Activated naive CD8-positive, alpha-beta T cell treated with anti-CD3 and anti-CD28 coated beads, Interleukin-2, amount 50 U/mL, for 16 hours (primary cell): ENCODE data around the gene PALD1.
A peak's percentile ranks its signal among the peaks of the same experiment; 100 is the strongest.

ENCODE experiments used
- DNase-seq: peaks from one replicate; pipeline ENCODE4 v3.0.0-alpha.2; 2020; ENCODE audit warnings: low read depth, low spot score

Gene PALD1

DNA sequence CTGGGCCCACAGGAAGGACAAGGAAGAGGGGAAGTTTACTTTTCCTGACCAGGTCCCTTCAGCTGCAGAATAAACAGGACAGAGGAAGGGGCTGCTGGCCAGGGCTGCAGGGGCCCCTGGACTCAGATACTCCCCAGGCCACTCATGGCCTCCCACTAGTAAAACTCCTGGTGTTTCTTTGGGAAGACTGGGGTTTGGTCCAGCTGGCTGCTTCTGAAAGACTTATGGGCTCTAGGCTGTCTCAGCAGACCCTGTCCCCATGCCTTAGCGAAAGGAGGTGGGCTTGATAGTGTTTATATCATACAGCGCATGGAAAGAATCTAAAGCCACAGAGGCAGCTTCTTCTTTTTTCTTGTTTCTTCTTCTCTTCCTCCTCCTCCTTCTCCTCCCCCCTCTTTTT, 56.4 kb downstream of the PALD1 start:
- no peak for DNase-seq

DNA sequence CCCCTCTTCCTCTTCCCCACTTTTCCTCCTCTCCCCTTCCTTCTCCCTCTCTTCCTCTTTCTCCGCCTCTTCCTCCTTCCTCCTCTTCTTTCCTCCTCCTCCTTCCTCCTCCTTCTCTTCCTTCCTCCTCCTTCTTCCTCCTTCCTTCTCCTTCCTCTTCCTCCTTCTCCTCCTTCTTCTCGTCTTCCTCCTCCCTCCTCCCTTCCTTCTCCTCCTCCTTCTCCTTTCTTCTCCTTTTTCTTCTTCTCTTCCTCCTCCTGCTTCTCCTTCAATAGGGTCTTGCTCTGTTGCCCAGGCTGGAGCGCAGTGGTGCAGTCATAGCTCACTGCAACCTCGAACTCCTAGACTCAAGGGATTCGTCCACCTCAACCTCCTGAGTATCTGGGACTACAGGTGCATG, 56.9 kb downstream of the PALD1 start:
- no peak for DNase-seq

DNA sequence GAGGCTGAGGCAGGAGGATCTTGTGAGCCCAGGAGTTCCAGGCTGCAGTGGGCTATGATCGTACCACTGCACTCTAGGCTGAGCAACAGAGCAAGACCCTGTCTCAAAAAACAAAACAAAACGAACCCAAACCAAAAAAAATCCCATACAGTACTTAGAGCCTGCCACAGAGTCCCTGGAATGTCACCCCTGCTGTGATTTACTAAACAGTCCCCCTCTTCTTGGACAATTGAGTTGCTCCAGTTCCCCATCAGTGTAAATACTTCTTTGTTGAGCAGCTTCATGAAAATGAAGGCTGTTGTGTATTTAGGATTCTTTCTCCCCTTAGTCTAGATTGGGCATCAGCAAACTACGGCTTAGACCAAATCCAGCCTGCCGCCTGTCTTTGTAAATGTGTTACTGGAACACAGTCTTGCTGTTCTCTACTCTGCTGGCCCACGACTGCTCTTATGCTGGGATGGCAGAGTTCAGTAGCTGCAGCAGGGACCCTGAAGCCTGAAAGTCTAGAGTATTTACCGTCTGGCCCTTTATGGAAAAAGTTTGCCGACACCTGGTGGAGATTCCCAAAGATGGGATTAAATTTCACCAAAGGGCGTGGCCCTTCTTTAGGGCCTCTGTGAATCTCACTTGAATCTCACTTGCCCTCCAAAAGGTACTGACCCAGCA, 57.8 kb downstream of the PALD1 start:
- no peak for DNase-seq

- no peak for DNase-seq
These were observed 59.0 kb downstream of the PALD1 start for GRCh38 chr10:70537398-70538194.

- no peak for DNase-seq
These were observed 59.6 kb downstream of the PALD1 start for GRCh38 chr10:70538195-70538520.

DNA sequence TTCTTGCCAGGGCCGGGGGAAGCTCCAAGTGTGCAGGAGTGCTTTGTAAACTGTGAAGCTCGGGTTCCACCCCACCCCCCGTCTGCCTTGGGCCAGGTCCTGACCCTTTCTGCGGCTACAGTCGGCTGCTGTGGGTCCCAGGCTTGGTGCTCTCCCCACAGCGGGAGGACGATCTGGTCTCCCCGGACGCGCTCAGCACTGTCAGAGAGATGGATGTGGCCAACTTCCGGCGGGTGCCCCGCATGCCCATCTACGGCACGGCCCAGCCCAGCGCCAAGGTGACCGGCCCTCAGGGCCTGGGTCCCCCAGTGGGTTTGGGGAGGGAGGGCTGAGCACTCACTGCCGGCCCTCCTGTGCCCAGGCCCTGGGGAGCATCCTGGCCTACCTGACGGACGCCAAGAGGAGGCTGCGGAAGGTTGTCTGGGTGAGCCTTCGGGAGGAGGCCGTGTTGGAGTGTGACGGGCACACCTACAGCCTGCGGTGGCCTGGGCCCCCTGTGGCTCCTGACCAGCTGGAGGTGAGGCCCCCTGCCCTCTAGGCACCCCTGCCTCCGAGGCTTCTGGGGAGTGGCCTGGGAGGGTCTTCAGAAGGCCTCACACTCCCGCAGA, 60.3 kb downstream of the PALD1 start:
- no peak for DNase-seq

- no peak for DNase-seq
These were observed 60.9 kb downstream of the PALD1 start for GRCh38 chr10:70539471-70539870.

DNA sequence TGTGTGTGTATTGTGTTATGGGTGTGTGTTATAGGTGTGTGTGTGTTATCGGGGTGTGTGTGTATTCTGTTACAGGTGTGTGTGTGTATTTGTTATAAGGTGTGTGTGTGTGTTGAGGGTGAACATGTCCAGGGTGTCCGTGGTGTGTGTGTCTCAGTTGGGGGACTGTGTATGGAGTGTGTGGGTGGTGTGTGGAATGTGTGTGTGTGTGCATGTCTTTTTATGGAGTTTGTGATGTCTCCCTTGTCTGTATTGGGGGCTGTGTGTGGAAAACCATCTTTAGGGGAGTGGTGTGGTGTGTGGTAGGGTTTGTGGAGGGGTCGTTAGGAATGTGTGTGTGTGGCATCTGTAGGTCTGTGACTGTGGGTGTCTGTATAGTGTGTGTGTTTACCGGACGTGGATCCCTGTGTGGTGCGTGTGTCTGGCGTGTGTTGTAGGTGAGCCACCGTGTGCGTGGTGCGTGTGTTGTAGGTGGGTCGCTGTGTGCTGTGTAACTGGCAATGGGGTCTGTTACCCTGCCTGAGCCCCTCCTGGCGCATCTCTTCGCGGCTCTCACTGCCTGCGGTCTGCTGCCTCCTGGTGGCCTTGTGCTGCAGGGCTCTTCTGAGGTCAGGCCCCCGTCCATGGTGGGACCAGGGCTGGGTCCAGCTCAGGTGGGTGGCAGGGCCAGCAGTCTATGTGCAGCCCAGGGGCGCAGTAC, 61.7 kb downstream of the PALD1 start:
- DNase-seq: no peak

- no peak for DNase-seq
These were observed 62.3 kb downstream of the PALD1 start for GRCh38 chr10:70540789-70541360.

DNA sequence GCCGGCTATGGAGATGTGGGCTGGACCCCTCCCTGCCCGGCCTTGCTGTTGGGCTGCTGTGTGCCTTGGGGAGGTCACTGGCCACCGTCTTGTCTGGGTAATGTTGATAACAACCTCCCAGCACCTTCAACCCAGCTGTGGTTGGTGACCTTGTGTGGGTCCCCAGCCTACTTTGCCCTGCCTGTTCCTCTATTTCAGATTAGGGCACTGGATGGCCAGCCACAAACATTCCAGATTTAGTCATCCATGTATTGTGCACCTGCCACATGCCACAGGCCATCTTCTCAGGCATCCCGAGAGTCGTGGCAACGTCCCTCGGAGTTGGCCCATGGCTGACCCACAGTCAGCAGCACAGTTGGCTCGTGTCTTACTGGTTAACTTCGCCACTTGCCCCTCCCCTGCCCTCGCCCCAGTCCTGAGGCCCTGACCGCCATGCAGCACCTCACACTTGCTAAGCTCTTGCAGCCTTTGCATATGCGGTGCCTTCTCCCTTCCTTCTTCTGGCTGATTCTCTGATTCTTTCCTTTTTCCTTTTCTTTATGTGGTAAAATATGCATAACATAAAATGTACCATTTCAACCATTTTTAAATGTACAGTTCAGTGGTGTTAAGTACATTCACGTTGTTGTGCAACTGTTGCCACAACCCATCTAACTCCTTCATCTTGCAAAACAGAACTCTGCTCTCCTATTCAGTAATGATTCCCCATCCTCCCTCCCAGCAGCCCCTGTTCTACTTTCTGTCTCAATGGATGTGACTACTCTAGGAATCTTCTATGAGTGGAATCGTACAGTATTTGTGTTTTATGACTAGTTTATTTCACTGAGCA, 63.4 kb downstream of the PALD1 start:
- no peak for DNase-seq

- DNase-seq: no peak
These were observed 64.0 kb downstream of the PALD1 start for GRCh38 chr10:70542565-70542938.

DNA sequence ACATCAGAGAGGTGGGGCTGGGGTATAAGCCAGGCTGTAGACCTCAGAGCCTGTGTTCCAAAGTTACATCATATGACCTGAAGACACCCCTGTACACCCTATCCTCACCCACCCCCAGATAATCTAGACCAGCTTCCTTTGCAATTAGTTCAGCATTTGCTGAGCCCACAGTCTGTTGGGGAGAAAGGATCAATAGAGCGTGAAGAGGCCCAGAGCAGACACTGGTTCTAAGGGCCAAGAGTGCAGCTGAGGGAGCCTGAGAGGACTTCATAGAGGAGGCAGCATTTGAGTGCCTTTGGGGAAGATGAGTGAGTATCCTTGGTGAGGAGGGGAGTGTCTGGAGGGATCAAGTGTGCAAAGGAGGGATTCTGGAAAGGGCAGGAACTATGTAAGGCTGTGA, 65.3 kb downstream of the PALD1 start:
- no peak for DNase-seq

- no peak for DNase-seq
These were observed 66.1 kb downstream of the PALD1 start for GRCh38 chr10:70544431-70545340.

DNA sequence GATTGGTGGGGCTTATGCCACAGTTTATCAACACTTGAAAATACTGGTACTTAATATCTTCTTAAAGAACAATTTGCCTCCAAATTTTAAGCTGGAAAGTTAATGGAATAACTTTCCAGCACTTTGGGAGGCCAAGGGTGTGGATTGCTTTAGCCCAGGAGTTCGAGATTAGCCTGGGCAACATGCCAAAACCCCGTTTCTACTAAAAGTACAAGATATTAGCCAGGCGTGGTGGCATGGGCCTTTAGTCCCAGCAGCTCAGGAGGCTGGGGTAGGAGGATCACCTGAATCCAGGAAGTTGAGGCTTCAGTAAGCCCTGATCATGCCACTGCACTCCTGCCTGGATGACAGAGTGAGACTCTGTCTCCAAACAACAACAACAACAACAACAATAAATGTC, 68.0 kb downstream of the PALD1 start:
- DNase-seq: no peak

DNA sequence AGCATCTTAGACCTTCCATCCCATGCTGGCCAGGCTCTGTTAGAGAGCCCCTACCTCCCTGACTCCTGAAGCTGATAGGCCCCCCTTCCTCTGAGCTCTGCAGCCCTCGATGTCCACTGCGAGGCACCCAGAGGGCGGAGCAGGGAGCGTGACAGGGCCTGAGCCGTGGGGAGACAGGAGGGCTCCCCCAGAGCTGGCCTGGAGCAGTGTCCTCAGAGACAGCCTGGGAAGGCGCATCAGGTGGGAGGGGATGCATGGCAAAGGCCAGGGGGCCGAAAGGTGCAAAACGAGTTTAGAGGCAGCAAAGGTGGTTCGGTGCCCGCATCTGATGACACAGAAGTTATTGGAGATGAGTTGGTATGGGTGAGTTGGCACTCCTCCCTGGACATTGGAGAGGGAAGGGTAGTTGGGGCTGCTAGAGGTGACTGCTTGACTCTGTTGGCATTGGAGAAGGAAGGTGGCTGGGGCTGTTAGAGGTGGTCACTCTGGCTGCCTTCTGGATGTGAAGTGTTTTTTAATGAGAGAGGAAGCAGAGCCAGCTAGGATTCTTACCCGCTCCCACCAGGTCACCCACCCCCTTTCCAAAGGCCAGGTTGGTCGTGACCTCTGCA, 70.9 kb downstream of the PALD1 start:
- DNase-seq: no peak

DNA sequence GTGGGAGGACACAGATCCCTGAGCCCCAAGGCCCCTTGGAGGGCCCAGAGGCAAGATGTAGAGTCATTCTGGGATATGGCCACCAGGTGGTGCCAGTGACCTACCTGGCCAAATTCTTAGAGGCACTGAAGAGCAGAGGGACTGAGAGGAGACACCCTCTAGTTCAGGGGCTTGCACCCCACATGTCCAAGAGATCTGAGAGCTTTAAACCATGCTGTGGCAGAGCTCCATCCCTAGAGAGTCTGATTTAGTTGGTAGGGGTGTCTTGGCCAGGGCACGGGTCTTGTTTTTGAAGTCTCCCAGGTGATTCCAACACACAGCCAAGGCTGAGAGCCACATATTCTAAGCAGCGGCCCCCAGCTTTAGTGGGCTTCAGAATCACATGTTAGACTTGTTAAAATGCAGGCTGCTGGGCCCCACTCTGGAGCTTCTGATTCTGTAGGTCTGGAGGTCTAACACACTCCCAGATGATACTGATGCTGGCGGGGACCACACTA, 71.4 kb downstream of the PALD1 start:
- peak; percentile 56 for DNase-seq

DNA sequence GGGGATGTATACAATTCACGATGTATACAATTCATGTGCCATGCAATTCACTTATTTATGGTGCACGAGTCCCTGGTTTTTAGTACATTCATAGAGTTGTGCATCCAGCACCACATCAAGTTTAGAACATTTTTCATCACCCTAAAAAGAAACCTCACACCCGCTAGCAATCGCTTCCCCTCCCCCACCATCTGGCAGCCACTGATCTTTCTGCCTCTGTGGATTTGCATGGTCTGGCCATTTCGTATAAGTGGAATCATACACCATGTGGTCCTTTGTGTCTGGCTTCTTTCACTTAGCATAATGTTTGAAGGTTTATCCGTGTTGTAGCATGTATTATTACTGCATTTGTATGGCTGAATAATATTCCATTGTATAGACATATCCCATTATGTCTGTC, 71.9 kb downstream of the PALD1 start:
- DNase-seq: no peak

DNA sequence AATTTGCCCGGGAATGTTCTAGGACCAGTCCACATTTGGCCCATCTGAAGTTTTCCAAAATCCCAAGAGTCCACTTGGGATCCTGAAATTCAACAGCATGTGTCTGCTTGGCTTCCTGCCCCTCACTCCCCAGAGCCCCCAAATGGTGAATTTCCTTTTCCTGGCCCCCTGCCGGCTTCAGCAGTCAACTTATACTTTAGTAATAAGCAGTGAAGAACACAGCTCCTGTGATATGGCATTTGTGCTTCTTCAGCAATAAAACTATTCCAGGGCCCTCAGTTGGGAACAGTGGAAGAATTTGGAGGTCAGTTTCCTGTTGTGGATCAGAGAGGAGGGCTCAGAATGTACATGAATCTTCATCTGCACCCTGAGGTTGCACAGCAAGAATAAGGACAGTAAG, 72.9 kb downstream of the PALD1 start:
- DNase-seq: no peak

DNA sequence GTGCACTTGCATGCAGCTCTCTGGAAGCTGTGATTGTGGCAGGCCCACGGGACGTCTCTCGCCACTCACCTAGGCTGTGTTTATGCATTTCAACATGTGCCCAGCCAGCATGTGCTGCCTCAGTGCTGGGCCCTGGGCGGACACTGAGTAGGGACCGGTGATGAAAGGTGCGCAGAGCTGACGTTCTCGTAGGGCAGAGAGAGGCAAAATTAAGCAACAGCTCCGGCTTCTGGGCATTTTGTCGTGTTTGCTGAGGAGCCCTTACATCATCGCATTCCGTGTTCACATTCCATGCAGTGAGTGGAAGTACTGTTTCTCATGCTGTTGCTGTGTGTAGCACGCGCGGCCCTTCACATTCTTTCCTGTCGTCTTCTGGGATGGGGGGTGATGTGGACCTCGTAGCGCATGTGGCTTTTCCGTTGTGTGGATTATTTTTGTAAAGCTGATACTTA, 73.4 kb downstream of the PALD1 start:
- no peak for DNase-seq

DNA sequence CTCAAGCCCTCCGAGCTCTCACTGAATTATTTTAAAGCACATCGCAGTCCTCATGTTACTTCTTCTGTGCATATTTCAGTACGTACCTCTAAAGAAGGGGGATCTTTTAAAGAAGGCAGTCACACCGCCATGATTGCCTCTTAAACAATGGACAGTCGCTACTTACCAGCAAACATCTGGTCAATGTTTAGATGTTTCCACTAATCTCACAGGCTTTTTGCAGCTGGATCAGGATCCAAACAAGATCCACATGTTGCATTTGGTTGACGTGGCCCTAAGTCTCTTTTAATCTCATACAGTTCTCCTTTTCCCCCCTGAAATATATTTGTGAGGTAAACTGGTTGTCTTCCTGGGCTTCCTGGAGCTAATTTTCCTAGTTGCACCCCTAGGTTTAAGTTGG, 74.0 kb downstream of the PALD1 start:
- DNase-seq: no peak
